Measurements from ENCODE around the gene INPP5J.
"Not testable (repeated sequence)": the region's sequence is repeated elsewhere in the genome, so short reads cannot be mapped to it uniquely, and the experiment has no call there.

INPP5J gene

DNA sequence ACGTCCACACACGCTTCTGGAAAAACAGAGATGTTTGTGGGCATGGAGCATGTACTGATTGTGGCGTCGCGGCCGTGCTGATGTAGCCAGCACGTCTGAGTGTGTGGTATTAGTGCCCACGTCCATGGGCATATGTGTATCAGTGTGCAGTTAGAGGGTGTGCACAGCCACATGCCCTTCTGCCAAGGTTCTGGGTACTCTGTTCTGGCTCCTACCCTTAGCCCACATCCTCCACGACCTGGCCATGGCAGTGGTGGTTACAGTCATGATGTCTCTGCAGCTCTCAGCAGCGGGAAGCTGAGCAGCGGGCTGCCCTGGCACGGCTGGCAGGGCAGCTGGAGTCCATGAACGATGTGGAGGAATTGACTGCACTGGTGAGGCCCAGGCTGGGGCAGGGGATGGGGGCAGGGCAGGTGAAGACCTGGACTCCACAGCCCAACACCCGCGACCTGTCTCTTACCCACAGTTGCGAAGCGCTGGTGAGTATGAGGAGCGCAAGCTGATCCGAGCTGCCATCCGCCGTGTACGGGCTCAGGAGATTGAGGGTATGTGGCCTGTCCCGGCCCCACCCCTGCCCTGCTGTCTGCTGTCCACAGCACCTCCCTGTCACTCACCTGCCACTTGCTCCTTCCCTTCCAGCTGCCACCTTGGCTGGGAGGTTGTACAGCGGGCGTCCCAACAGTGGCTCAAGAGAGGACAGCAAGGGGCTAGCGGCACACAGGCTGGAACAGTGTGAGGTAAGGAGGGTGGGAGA is 34.4 kb upstream of the INPP5J start:
- DNase-seq: no peak

DNA sequence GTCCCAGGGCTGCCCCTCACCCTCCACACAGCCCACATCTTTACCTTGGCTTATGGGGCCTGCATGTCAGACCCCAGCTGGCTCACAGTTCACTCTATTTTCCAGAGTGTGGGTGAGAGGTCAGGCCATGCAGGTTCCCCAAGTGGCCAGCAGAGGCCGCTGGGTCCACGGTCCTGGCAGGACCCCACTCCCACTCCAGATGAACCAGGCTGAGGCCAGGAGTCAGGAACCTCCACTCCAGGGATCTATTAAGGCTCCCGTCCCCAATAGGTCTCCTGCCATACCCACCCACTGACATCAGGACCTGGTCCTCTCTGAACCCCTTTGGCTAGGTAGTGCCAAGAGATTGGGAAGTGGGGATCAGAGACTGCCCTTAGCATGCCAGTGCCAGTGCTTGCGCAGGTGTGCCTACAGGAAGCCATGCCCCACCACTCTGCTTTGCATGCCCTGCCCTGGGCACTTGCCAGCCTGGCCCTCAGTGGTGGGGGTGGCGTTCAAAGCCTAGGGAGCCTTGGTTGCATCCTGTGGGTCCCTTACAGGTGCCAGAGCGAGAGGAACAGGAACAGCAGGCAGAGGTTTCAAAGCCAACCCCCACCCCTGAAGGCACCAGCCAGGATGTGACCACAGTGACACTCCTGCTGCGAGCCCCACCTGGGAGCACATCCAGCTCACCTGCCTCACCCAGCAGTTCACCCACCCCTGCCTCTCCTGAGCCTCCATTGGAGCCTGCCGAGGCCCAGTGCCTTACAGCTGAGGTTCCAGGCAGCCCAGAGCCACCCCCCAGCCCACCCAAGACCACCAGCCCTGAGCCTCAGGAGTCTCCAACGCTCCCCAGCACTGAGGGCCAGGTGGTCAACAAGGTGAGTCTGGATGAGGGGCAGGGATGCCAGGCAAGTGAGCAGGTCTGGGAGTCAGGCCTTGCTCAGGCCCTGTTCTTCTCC is 33.3 kb upstream of the INPP5J start:
- no peak for DNase-seq

DNA sequence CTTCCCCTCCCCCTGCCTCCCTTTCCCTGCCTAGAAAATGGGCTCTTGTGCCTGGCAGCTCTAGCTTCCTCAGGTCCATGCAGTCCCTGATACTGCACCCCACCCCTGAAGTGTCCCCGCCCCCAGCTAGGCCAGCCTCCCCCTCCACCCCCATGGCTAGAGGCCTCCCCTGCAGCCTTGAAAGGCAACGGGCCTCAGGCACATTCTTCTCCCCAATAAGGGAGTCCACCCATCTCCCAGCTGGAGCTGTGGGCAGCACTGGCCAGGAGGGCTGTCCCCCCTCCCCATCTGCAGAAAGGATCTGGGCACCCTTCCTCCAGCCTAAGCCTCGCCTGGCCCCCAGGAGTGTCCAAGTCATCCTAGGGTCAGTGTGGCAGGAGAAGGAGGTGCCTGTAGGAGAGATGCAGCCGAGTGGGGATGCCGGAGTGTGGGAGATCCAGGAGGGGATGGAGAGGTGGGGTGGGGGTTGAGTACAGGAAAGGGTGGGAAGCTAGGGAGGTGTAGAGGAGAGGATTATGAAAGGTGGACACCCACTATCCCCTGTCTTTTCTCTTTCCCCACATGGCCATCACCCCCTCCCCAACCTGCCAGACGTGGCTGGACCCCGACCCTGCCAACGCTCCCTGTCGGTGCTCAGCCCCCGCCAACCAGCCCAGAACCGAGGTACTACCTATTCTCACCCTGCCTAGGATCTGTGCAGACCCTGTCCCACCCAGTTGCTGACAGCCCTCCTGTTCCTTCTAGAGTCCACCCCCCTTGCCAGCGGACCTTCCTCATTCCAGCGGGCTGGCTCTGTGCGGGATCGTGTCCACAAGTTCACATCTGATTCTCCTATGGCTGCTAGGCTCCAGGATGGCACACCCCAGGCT is 32.3 kb upstream of the INPP5J start:
- DNase-seq: no peak

DNA sequence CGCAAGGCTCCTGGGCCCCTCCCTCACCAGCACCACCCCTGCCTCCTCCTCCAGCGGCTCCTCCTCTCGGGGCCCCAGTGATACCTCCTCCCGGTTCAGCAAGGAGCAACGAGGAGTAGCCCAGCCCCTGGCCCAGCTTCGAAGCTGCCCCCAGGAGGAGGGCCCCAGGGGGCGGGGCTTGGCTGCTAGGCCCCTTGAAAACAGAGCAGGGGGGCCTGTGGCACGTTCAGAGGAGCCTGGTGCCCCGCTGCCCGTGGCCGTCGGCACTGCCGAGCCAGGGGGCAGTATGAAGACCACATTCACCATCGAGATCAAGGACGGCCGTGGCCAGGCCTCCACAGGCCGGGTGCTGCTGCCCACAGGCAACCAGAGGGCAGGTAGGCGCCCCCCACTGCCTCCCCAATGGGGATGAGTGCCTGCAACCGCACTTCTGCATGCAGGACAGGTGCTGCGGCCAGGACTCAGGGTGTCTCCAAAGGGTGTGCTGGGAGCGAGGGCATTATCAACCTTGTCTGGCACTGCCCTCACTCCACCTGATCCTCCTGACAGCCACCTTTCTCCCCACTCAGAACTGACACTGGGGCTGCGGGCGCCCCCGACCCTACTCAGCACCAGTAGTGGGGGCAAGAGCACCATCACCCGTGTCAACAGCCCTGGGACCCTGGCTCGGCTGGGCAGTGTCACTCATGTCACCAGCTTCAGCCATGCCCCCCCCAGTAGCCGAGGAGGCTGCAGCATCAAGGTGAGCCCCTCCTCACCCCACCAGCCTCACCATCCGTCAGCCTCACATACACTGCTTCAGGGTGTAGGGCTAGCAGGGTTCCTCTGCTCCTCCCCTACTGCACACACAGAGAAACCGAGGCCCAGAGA is 31.4 kb upstream of the INPP5J start:
- DNase-seq: no peak

DNA sequence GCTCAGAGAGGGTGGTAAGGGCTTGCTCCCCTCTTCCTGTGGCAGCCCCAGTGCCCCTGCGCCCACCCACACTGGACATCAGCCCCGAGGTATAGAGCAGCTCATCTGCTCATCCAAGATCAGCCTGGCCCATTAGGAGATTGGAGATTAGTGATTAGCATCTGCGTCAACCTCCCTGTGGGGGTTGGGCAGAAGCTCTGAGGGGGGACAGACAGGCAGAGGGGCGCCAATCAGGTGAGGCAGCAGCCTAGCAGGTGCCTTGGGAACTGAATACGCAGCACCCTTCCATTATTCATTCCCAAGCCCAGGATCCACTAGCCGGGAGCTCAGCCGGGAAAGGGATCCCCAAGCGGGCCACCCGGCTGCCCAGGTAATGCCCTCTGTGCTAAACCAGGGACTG is 30.6 kb upstream of the INPP5J start:
- DNase-seq: no peak

DNA sequence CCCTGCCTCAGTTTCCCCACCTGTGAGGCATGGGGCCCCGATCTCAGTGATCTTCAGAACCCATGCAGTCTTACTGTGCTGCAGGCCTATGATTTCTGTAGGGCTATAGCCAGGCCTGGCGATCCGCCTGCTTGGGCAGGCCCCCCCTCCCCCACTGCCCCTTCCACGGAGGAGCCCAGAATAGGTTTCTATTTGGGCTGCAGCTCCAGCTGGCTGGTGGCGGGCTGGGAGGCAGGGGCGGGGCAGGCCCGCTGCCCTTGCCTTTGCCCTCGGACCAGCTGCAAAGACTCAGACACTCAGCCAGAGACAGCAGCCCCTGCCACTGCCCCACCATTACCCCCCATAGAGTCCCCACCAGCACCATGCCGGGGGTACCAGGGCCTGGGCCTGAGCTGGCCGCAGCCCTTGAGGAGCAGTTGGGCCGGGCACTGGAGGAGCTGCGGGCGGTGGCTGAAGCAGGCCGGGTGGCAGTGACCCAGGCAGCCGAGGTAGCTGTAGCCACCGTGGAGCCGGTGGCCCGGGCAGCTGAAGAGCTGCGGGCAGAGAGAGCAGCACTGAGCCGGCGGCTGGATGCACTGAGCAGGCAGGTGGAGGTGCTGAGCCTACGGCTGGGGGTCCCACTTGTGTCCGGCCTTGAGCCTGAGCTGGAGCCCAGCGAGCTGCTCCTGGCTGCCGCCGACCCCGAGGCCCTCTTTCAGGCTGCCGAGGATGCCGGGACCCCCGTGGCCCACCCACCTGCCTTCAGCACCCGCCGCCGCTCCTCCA is 29.5 kb upstream of the INPP5J start:
- no peak for DNase-seq

DNA sequence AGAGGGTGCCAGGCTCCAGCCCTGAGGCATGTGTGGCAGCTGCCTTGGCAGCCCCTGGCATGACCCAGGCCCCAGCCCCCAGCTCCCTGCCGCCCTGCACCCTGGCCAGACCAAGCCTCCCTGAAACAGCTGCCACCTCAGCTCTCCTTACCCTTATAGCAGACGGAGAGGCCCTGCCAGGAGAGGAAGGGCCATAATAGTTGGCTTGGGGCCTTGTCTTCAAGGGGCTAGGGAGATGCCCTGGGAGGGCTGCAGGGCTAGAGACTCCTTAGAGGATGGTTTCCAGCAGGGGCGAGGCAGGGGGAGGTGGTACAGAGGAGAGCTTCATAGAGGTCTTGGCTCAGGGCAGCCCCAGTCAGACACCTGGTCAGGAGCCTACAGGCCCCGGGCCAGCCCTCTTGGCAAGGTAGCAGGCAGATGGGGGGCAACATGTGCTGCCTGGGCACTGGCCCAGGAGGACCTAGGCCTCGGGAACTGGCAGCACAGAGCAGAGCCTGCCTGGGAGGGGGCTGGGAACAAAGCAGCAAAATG is 28.7 kb upstream of the INPP5J start:
- no peak for DNase-seq

DNA sequence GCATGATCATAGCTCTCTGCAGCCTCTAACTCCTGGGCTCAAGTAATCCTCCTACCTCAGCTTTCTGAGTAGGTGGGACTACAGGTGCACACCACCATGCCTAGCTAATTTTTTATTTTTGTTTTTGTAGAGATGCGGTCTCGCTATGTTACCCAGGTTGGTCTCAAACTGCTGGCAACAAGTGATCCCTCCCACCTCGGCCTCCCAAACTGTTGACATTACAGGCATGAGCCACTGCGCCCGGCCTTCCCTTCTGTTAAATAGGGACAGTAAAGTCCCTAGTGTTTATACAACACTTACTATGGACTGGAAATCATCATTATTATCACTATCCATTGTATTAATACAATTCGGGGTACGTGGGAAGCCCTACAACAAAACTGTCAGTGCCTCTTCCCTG is 28.0 kb upstream of the INPP5J start:
- no peak for DNase-seq

DNA sequence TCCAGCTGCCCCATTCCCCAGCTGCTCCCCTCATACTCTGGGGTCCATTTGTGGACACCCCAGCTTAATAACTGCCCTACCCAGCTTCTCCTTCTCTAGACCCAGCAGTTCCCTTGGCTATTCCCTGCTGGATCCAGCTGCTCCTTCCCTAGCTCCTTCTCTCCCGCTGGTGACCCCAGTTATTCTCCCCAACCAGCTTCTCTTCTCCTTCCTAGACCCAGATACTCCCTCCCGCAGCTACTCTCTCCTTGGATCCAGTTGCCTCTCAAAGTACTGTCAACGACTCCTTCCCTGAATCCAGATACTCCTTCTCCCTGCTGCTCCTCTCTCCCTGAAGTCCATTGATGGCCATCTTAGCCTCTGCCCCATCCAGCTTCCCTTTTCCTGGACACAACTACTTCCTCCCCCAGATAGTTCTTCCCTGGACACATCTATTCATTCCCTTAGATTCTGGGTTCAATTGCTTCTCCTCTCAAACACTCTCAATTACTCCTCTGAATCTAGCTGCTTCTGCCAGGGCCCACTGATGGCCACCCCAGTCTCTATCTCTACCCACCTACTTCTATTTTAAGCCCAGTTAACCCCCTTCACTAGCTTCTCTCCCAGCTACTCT is 27.0 kb upstream of the INPP5J start:
- no peak for DNase-seq

DNA sequence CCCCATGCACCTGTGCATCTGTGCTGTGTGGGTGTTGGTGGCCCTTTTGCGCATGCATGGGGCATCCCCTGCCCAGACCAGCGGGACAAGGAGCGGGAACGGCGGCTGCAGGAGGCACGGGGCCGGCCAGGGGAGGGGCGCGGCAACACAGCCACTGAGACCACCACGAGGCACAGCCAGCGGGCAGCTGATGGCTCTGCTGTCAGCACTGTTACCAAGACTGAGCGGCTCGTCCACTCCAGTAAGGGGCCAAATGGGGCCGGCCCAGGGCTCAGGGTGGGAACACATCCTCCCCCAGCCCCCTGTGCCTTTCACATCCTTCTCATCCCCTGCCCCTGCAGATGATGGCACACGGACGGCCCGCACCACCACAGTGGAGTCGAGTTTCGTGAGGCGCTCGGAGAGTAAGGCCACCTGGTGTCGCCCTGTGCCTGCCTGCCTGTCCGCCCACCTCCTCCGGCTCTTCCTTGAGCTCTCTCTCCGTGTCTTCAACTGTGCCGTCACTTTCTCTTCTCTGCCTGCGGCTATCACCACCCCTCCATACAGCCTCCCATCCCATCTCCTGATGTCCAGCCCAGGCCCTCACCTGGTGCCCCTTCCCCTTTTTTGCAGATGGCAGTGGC is 26.0 kb upstream of the INPP5J start:
- DNase-seq: no peak

DNA sequence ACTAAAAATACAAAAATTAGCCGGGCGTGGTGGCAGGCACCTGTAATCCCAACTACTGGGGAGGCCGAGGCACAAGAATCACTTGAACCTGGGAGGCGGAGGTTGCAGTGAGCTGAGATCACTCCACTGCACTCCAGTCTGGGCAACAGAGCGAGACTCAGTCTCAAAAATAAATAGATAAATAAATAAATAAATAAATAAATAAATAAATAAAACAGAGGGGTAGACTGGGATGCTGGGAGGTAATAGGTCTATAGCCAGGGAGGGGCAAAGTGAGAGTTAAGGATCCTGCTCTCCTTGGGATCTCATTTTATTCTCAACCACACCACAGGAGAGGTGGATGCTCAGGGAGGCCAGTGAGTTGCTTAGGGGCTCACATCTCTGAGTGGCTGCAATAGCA is 25.2 kb upstream of the INPP5J start:
- DNase-seq: not testable (repeated sequence)

DNA sequence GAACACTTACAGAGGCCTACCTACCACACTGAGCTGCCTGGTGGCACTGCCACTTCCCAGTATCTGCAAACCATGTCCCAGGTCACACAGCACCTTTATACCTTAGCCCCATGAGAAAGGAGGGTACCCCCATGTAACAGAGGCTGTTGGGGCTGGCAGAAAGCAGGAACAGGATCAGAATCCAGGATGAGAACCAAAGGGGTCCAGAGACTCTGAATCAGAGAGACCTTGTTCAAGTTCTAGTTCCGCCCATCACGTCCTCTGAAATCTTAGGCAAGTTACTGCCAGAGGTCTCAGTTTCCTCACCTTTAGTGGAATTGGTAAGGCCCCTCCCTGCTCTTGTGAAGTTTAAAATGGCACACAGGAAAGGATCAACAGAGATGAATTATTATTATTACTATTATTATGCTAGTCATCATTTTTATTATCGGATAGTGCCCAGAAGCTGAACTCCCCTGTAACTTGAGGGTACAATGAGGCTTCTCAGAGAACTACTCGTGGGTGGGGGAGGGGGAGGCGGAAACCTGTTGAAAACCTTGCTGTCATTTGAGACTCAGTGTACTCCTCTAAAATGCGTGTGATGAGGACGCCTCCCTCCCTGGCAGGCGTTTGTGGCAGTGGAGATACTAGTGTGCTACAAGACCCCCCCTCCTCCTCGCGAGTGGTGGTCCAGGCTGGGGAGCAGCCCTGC is 24.7 kb upstream of the INPP5J start:
- no peak for DNase-seq

DNA sequence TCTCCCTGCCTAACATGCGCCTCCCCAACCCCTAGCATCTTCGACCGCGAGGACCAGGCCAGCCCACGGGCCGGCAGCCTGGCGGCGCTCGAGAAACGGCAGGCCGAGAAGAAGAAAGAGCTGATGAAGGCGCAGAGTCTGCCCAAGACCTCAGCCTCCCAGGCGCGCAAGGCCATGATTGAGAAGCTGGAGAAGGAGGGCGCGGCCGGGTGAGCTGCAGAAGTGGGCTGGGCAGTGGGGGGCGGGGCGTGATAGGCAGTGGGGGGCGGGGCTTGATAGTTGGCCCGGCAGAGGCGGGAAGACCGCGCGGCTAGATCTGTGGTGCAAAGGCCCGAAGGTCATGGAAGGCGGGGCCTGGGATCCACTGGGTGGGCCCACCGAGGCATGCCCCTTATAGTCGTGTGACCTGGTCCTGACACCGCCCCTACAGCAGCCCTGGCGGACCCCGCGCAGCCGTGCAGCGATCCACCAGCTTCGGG is 24.1 kb upstream of the INPP5J start:
- DNase-seq: no peak

DNA sequence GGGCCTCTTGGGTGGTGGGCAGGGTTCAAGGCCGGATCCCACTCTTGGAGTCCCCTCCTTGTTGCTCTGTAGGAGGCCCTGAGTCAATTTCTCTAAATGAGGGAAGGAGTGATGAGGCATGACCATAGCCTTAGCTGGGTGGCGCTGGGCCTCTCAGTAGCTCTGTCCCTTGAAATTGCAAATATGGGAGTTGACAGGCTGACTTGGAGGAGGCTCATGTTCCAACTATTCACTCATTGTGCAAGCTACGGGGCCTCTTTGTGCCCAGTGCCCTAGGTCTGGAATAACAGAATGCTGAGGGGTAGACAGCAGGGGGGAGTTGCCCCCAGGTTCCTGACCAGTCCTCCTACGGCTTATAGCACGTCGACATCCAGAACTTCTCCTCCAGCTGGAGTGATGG is 23.4 kb upstream of the INPP5J start:
- no peak for DNase-seq

DNA sequence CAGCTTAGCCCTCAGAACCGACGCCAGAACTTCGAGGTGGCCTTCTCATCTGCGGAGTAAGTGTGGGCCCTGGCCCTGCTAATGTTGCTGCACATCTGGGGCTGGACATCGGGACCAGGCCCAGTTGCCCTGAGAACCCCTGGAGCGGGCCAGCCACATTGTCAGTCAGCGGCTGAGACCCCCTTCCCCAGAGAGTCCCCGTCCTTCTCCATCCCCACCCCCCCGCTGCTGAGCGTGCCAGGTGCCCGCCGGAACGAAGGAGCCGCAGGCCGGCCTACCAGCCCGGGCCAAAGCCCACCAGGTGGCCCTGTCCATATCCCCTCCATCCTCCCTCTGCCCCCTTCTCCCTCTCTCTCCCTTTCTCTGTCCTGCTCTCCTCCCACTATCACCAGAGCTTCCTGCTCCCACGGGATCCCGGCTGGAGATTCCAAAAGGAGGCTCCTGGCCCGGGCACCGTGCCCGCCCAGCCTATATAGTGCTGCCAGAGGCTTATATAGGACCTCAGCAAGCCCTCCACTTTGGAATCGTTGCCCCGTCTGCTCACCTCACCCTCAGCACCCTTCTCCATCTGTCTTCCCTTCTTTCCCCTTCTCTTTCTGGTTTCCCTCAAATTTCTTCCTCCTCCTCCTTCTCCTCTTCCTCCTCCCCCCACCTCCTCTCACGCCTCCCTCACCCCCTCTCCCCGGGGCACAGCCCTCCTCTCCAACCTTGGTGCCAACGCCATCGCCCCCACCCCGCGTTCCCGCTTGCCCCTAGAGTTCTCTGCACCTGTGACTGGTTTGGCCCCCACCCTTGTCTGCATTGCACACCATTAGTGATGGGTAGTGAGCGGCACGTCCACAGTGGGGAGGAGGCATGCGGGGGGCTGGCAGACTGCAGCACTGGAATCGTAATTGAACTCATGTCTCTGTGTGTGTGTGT is 22.7 kb upstream of the INPP5J start:
- DNase-seq: no peak

DNA sequence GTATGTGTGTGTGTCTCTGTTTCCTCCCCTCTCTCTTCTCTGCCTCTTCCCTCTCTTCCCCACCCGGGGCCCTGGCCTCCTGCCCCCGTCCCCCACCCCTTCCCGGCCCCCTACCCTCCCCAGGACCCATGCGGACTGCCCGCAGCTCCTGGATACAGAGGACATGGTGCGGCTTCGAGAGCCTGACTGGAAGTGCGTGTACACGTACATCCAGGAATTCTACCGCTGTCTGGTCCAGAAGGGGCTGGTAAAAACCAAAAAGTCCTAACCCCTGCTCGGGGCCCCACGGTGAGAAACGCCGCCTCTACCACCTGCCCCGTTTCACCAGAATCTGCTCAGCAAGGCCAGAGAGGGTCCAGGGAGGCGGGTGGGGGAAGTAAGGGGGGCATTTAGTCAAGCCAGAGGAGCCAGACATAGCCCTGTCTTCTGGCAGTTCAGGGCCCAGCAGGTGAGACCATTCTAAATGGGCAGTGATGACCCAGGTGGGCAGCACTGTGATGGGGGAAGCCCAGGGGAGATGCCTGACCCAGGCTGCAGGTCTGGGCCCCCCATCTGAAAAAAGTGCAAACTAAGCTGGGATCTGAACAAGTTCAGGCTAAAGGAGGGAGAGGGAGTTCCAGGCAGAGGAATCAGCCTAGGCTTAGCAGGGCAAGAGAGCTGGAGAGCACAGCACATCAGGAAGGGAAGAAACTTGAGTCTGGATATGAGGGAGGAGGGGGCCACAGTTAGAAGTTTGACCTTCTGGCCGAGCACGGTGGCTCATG is 21.8 kb upstream of the INPP5J start:
- no peak for DNase-seq

DNA sequence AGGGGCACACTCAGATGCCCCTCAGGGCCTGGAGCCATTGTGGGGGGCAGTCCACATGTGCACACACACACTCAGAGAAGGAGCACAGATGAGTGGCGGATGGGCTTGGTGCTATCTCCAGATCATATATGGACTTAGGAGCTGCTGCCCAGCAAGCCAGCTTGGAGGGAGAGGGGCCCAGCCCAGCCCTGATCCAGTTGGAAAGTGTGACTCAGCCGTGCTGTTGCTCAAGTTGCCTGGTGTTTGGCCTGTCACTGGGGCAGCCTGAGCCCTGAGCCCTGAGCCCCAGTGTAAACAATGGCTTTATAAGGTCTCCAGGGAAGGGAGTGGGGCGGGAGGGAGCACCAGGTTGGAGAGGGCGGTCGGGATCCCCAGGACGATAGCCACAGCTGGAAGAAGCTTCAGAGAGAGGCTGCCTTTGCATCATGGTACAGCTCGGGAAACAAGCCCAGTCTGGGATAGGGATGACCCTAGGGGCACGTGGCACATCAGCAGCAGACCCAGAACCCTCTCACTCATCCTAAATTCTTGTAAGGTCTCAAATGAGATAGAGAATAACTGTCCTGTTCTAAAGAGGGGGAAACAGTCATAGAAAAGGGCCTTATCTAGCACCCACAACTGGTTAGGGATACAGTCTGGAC is 20.2 kb upstream of the INPP5J start:
- DNase-seq: no peak

Measured in NCI-H510A (cell line).